ENCODE data around the gene FBXO15. TPM values are rescaled to one million over a fixed set of nuclear protein-coding genes. Genes with fewer than 3 reads are reported as not detected.

The FBXO15 gene
- total and polyA plus RNA-seq, 2 of the 13 experiments (the other 11 are each of a cell fraction or from before 2014, with no cell fraction given), result 0.09 to 0.12 TPM

GRCh38 chr18:74183130-74183529, 35.5 kb upstream of the FBXO15 start:
- no peak for FAIRE-seq
- intact Hi-C loops (cut with micrococcal nuclease; ENCODE audit: unreplicated experiment) (no loop called here), in situ Hi-C loops (cut with HindIII; ENCODE audit: extremely low pct_ligation_motif_present, low pct_unique_long_range_greater_than_20kb) (loop anchor here (25.0 kb wide), 1 partner anchor 304 kb away; the partner anchor contains the start of gene CNDP2)
- Histone ChIP-seq H3K36me3 (replicated peaks in 1 of 2; ENCODE audit: control insufficient read depth in 1 of 2, insufficient read depth in 2 of 2, low read length in 2 of 2) (no peaks in the 10 kb centered on the region), H3K4me1 (ENCODE audit: insufficient read depth, low read length) (no peaks in the 10 kb centered on the region), H3K9me3 (ENCODE audit: low read length) (no peaks in the 10 kb centered on the region), H3K27me3 (ENCODE audit: control insufficient read depth in 1 of 2, insufficient read depth in 2 of 2, low read length in 2 of 2) (peaks cover 2 to 51% of the 10 kb centered on the region in 2 experiments; a peak in 4 of 5 replicates), H3K27ac (ENCODE audit: extremely low read length, insufficient read depth, low read length) (no peak overlapping the region), H4K20me1 (ENCODE audit: insufficient read depth, low read length) (no peaks in the 10 kb centered on the region), H3K9ac (ENCODE audit: insufficient read depth, low read depth, low read length) (no peak overlapping the region), H2AFZ (ENCODE audit: low read length) (no peak overlapping the region), H3K4me3 (replicated peaks in 1 of 3; ENCODE audit: insufficient read depth in 1 of 3, low read depth in 2 of 3, low read length in 3 of 3) (no peak overlapping the region), H3K79me2 (ENCODE audit: insufficient read depth, low read length) (no peaks in the 10 kb centered on the region), H3K4me2 (ENCODE audit: low read depth, low read length) (no peak overlapping the region)
- no peak for DNase-seq (ENCODE audit: low spot score)
- BruUV-seq (replicated peaks), result no TSS peak
- no peak for TF ChIP-seq RBFOX2 (IDR thresholded peaks at IDR 0.05; ENCODE audit: low read depth, low read length)
- no peak for ATAC-seq
- ChIA-PET CTCF (ENCODE audit: low intra/inter-chr PET ratio, low total read pairs) (no interaction called here), POLR2A (no interaction called here)
- WGBS (ENCODE audit: low lambda C conversion rate), result 25% methylated on average over 3 of the region's 3 CpGs

- no peak for ATAC-seq
Measured at GRCh38 chr18:74182335-74182734, 34.7 kb upstream of the FBXO15 start.

More at GRCh38 chr18:74182335-74182734, 34.7 kb upstream of the FBXO15 start:
- POLR2A ChIA-PET, result no interaction called here
- Histone ChIP-seq H3K4me1 (ENCODE audit: insufficient read depth, low read length) (no peaks in the 10 kb centered on the region), H3K9ac (ENCODE audit: insufficient read depth, low read depth, low read length) (no peak overlapping the region), H3K36me3 (replicated peaks in 1 of 2; ENCODE audit: control insufficient read depth in 1 of 2, insufficient read depth in 2 of 2, low read length in 2 of 2) (no peaks in the 10 kb centered on the region), H3K4me3 (replicated peaks in 1 of 3; ENCODE audit: insufficient read depth in 1 of 3, low read depth in 2 of 3, low read length in 3 of 3) (no peak overlapping the region), H3K9me3 (ENCODE audit: low read length) (no peaks in the 10 kb centered on the region), H2AFZ (ENCODE audit: low read length) (no peak overlapping the region), H3K27ac (ENCODE audit: extremely low read length, insufficient read depth, low read length) (no peak overlapping the region), H3K79me2 (ENCODE audit: insufficient read depth, low read length) (no peaks in the 10 kb centered on the region), H3K4me2 (ENCODE audit: low read depth, low read length) (no peak overlapping the region), H3K27me3 (ENCODE audit: control insufficient read depth in 1 of 2, insufficient read depth in 2 of 2, low read length in 2 of 2) (peaks cover 2 to 59% of the 10 kb centered on the region in 2 experiments; a peak in 4 of 5 replicates), H4K20me1 (ENCODE audit: insufficient read depth, low read length) (no peaks in the 10 kb centered on the region)
- FAIRE-seq (no peak), DNase-seq (ENCODE audit: low spot score) (no peak)
- BruUV-seq (replicated peaks), result no TSS peak
- 49% methylated on average over 9 of the region's 19 CpGs for WGBS (ENCODE audit: low lambda C conversion rate)
- TF ChIP-seq ZNF264 (CRISPR knock-in tag; IDR thresholded peaks at IDR 0.05), result no peak
- TF ChIP-seq ZKSCAN8 (CRISPR knock-in tag; IDR thresholded peaks at IDR 0.05; ENCODE audit: borderline replicate concordance), result no peak
- TF ChIP-seq ZSCAN9 (CRISPR knock-in tag; IDR thresholded peaks at IDR 0.05; ENCODE audit: borderline replicate concordance), result no peak
- TF ChIP-seq THAP7 (CRISPR knock-in tag; IDR thresholded peaks at IDR 0.05), result no peak
- TF ChIP-seq TFAP4 (IDR thresholded peaks at IDR 0.05; ENCODE audit: borderline replicate concordance, low read depth), result no peak
- no peak for TF ChIP-seq ZNF205 (CRISPR knock-in tag; IDR thresholded peaks at IDR 0.05)
- TF ChIP-seq NFKB2 (CRISPR knock-in tag; IDR thresholded peaks at IDR 0.05; ENCODE audit: borderline replicate concordance), result no peak
- TF ChIP-seq, protein P1, sequence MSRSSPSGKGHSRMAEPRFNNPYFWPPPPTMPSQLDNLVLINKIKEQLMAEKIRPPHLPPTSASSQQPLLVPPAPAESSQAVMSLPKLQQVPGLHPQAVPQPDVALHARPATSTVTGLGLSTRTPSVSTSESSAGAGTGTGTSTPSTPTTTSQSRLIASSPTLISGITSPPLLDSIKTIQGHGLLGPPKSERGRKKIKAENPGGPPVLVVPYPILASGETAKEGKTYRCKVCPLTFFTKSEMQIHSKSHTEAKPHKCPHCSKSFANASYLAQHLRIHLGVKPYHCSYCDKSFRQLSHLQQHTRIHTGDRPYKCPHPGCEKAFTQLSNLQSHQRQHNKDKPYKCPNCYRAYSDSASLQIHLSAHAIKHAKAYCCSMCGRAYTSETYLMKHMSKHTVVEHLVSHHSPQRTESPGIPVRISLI (CRISPR knock-in tag; IDR thresholded peaks at IDR 0.05; ENCODE audit: borderline replicate concordance), result no peak
- TF ChIP-seq ZNF775 (CRISPR knock-in tag; IDR thresholded peaks at IDR 0.05; ENCODE audit: borderline replicate concordance), result no peak
- TF ChIP-seq RBM39 (IDR thresholded peaks at IDR 0.05; ENCODE audit: low read depth, low read length, poor library complexity, severe bottlenecking), result no peak
- TF ChIP-seq TIGD3 (CRISPR knock-in tag; IDR thresholded peaks at IDR 0.05; ENCODE audit: borderline replicate concordance), result no peak
- TF ChIP-seq KLF9 (CRISPR knock-in tag; IDR thresholded peaks at IDR 0.05; ENCODE audit: low read depth), result no peak
- intact Hi-C loops (cut with micrococcal nuclease; ENCODE audit: unreplicated experiment), result no loop called here
- in situ Hi-C loops (cut with HindIII; ENCODE audit: extremely low pct_ligation_motif_present, low pct_unique_long_range_greater_than_20kb), result loop anchor here (25.0 kb wide), 1 partner anchor 305 kb away; the partner anchor contains the start of gene CNDP2
- CTCF ChIA-PET (ENCODE audit: low intra/inter-chr PET ratio, low total read pairs), result no interaction called here
